Left ventricle myocardium superior (tissue), 1 donor: Measurements from ENCODE around the gene STIMATE. TPM values are rescaled to one million over a fixed set of nuclear protein-coding genes. Genes with fewer than 3 reads are reported as not detected.

Experiments used
- ATAC-seq: fragments of 200-7000 bp; cut with Tn5 transposase; one replicate; pipeline ENCODE4 v1.9.1; 2020; ENCODE audit warnings: mild to moderate bottlenecking, moderate library complexity
- DNase-seq: peaks from one replicate; pipeline ENCODE4 v3.0.0-alpha.2; 2020
- intact Hi-C: fragments of 100-400 bp; cut with micrococcal nuclease; formaldehyde crosslinking; loops from one replicate; pipeline ENCODE4 v1.11.0; 2022
- long read RNA-seq: library from polyadenylated mRNA; unstranded; transcript quantifications from one replicate; pipeline ENCODE4 v2.0.0, GENCODE V29; 2021
- total RNA-seq: library from RNA; stranded (reverse); fragmentation: NEBNext Ultra II Directional; extraction: Animal tissue kit (Norgen Biotek cat#: 25700); gene quantifications from one replicate; pipeline ENCODE4 v1.2.1, GENCODE V29; 2021
- donor health status: DM: no; HTN: yes; CAD: no; lungs with severe emphysema.

Gene STIMATE
- 9.0 TPM for total RNA-seq
- long read RNA-seq, full-length matches to known transcripts, result 10 of 19 reads
- long read RNA-seq, partial matches to known transcripts, result 0 of 19 reads
- long read RNA-seq, other reads (novel, unspliced or antisense), result 9 of 19 reads

DNA sequence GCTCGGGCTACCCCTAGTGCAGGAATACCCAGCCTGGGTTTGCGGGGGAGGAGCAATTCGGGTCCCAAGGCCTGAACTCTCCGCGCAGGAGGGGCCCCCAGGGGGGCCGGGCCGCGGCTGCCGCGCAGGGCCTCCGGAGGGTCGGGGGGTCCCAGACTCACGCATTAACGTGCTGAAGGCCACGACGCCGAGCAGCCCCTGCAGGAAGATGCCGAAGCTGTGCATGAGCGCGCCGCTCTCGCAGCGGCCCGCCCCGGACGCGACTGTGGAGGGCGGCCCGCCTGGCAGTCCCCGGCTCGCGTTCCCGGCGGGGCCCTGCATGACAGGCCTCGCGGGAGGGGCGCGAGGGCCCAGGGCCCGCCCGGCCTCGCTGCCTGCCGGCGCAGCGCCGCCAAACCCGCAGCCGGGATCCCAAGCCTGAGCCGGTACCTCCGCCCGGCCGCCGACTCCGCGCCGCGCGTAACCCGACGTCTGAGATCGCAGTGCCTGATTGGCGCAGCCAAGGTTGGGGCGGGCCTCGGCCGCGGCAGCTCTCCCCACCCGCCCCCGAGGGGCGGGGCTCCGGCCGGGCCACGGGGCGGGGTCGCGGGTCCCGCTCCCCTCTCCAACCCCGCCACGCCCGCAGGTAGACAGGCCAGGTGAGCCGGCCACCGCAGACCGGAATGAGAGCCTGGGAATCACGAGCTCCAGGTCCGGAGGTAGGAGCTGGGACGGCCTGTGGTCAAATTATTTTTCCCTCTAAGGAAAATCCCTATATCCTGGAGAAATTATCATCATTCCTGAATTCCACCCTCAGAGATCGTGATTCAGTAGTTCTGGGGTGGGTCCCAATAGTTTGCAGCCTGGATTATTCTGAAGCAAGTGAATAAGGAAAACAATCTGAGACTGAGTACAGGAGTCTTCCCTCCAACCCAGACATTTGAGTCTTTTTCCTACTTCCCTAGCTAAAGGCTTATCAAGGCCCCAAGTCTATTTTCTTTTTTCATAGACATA, at the start of gene STIMATE:
Gene STIMATE (minus strand): TSS at position 419 of the 993 bp plus-strand sequence. CDS start 98 bp downstream, at position 321.
- intact Hi-C loops, result no loop called here
- ATAC-seq, result peak; percentile 99
- peak; percentile 95 for DNase-seq

DNA sequence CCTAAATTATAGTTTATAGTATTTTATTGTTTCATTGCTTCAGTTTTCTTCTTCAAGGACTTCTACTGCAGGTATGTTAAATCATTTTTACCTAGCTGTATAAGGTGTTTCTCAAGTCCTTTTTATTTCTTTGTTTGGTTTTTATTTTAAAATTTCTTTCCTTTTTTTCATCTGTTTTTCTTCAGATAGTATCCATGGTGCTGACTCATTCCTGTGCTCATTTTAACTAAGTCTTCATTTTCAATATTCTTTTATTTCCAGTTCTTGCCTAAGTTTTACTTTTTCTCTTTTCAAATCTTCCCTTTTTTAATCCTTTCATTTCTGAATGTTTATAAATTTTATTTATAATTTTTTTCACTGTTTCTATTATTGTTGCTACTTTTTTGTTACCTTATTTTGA, 42.3 kb upstream of the STIMATE start:
- ATAC-seq, result no peak
- DNase-seq, result no peak
- intact Hi-C loops, result no loop called here

DNA sequence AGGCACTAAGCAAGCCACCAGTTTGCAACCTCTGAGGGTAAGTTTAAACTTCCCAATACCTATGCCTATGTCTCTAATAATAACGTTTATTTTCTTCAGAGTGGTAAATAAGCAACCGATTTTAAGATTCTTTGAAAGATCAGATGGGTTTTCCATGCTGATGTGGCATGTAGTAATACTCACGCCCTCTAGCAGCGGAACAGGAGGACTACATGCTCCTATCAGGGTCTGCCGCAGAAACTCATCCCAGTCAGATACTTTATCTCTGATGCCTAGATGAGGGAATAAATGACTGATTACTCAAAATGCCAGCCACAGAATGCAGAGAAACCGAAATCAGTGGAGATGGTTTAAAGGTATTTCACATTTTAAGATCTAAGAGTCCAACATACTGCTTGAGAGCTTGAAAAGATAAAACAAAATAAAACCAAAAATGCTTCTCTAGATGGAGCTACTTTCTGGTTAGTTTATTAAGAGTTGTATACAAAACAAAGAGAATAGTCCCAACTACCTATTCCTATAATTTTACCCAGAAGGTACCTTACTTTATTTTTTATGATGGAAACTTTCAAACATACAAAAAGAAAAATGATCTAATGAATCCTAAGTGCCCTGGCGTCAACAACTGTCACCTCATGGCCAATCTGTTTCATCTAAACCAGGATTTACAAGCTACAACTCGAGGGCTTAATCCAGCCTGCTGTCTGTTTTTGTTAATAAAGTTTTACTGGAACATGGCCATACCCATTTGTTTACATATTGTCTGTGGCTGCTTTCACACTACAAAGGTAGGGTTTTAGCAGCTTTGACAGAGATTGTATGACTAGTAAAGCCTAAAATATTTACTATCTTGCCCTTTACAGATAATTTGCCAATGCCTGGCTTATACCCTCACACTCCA, 37.5 kb upstream of the STIMATE start:
- DNase-seq (no peak), ATAC-seq (peak; percentile 78)
- intact Hi-C loops, result no loop called here

DNA sequence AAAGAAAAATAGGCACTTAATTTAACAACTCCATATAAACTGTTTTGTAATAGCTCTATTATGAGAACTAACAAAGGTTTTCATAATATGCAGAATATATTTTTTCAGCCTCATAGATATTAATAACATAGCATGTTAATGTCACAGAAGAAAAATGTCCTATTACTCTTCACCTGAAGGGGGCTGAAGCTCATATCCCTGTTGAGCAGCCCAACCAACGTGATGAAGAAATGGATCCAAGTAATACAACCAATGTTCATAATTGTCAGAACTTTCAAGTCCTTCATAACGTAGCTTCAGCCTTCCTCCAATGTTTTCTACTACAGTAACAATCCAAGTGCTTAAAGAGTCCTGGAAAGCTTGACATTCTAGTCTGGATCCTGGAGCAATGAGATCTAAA, 34.5 kb upstream of the STIMATE start:
- ATAC-seq, result no peak
- DNase-seq, result no peak
- intact Hi-C loops, result no loop called here

DNA sequence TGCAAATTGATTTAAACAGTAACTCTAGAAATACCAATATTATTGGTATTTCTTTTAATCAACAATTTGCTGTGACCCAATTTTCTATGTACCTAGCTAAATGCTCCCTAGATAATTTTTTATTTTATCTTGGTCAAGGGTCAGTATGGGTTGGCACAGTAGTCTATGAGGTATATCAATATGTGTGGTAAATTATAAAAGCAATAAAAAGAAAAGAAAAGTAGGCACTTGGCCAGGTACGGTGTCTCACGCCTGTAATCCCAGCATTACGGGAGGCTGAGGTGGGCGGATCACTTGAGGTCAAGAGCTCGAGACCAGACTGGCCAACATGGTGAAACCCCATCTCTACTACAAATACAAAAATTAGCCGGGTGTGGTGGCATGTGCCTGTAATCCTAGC, 34.0 kb upstream of the STIMATE start:
- intact Hi-C loops, result no loop called here
- DNase-seq (no peak), ATAC-seq (no peak)

DNA sequence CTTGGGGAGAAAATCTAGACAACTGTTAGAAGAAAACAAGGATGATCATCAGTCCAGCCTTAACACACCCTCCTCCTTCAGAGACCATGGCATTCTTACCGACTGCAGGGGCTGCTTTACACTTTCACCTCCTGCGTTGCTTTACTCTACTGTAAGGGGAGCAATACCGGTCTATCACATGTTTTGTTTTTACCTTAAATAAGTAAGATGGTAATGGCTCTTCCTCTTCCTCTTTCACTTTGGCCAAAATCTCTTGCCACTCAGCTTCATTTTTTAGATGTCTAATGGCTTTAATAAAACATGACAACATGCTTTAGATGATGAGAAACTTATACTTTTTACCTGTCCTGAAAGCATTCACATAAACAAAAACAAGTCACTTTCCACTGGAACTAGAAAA, 33.4 kb upstream of the STIMATE start:
- ATAC-seq, result no peak
- no peak for DNase-seq
- intact Hi-C loops, result no loop called here

DNA sequence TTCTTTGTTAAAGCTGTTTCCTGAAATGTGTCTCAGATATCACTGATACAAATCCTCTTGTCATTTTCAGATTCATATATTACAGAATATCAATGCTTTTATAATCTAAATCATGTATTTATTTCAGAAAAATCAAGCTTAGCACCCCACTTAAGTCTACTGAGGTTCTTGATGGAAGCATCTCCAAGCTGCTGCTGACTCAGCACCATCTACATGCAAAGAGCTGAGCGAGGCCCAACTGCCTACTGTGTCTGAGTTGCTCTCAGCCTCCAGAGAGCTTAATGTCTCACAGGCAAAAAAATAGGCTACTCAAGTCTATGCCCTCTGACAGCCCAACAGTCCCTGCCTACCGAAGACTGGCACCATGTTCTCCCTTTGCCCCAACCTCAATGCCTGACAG, 29.2 kb upstream of the STIMATE start:
- no peak for ATAC-seq
- intact Hi-C loops, result no loop called here
- no peak for DNase-seq

DNA sequence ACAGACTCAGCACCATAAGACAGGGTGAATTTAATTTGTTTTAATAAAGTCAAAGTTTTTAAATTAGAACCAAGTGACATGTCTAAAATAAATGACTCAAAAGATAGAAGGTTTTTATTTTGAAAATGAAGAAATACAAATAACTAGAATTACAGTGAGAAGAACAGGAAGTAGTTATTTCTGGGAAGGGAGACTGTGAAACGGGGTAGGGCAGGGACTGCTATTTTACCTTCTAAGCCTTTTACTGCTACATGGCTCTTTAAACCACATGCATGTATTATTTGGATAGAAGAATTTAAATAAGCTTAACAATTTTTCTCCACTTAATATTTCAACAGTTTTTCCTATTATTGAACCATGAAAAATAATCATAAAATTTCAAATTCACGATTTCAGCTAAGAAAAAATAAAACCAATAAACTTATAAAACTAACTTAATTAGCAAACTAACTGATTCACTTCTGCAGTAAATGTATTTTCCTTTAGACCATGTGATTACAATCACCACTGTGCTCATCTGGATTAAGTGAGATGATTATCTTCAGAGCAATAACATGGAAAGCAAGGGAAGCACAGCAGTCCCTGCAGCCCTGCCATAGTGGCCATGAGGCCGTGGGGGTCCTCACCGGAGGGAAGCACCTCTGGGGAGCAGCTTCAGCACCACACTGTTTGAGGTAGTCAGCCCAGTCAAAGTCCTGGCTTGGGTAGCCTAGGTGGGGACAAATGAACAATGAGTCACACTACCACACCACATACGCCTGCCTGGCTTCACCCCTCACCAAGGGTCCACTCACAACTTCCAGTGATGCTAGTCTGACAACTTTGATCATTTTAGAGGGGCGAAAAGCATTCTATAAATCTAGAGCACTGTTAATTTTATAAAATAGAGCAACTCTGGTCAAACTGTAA, 28.3 kb upstream of the STIMATE start:
- intact Hi-C loops, result no loop called here
- ATAC-seq (no peak), DNase-seq (no peak)

DNA sequence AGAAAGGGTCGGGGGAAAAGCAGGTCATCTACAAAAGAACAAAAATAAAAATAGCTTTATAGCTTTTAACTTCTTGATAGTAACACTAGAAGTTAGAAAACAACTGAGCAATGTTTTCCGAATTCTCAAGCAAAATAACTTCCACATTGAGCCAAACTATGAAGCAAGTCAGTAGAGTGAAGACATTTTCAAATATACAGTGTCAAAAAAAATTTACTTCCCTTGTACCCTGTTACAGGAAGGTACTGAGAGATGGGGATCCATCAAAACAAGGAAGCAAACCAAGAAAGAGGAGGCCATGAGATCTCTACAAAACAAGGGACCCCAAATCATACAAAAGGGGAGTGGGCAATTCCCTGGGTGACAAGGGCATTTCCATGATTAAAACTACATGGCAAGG, 26.6 kb upstream of the STIMATE start:
- ATAC-seq (no peak), DNase-seq (no peak)
- intact Hi-C loops, result no loop called here

DNA sequence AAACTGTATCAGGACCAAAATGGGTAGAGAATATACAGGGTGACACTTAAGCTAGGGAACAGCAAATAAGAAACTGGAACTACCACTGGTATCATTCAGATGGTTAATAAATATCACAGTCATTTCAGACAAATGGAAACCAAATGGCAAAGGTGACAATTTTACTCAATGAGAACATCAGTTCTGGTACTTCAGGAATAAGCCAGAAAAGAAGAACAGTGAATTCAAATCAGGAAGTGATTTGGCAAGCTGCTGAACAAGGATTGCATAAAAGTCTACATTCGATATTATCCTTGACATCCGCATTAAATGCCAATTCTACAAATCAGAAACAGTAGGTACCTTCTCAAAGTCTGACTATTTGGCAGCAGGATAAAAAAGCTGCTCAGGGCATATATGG, 23.5 kb upstream of the STIMATE start:
- intact Hi-C loops, result no loop called here
- no peak for DNase-seq
- no peak for ATAC-seq

DNA sequence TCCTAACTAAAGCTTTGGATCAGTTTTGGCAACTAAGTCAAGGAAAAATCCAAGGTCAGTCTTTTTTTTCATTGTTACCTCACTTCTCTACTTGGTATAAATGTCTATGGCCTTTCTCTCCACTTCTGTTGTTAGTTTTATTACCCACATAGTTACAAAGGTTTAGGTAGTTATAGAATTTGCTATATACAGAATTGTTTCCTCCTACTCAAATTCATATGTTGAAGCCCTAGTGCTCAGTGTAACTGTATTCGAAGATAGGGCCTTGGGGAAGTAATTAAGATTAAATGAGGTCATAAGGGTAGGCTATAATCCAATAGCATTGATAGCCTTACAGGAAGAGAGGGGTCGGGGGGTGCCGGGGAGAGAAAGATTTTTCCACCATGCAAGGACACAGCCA, 19.7 kb upstream of the STIMATE start:
- DNase-seq, result no peak
- no peak for ATAC-seq
- intact Hi-C loops, result no loop called here

DNA sequence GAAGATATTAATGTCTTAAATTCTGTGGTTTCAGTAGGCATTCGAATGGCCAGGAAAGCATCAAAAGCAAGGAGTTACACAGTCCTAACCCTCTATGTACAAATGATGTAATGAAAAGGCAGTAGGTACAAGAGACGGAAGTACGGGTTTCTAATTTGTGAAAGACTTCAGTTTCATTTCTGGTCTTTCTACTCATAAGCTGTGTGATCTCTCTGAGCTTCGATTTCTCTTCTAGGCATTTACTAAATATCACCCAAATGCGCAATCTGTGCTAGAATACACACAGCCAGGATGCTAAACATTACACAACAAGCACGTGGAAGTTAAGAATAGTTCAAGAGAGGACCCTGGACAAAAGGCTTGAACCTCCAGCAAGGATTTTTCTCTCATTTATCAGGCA, 17.9 kb upstream of the STIMATE start:
- ATAC-seq (no peak), DNase-seq (no peak)
- intact Hi-C loops, result no loop called here

DNA sequence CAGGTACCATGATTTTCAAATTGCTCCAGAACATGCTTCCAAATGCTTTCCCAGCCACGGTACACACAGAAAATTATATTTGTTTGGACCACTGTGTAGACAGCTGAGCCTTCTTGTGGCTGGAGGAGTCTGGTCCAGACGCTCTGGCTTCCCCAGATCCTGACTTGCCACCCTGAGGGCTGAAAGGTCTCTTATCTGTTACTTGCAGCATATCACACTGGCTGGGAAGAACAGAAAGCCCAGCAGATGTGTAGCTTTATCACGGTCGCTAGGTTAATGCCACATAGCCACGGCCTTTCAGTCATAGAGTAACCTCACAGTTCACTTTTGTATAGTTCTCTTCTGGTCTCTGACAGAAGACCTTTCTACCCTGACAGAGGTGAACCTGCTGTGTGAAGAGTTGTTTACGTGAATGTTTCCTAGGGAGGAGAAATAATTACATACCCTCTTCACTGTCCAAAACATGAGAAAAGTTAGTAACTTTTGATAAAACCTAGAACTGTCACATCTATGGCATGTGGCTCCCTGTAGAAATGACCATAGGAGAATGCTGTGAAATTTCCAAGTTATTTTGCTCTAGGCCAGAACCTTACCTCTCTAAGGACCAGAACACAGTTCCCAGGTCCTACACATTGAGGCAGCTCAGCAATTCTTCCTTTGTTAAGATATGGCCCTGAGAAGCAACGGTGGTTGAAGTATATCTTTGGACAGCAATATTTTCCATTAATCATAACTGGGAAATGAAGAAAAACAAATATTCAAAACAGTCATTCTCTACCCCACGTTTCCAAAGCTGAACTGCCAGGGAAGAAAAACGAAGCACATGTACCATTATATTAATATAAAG, 15.8 kb upstream of the STIMATE start:
- ATAC-seq (peak; percentile 40), DNase-seq (no peak)
- intact Hi-C loops, result no loop called here

DNA sequence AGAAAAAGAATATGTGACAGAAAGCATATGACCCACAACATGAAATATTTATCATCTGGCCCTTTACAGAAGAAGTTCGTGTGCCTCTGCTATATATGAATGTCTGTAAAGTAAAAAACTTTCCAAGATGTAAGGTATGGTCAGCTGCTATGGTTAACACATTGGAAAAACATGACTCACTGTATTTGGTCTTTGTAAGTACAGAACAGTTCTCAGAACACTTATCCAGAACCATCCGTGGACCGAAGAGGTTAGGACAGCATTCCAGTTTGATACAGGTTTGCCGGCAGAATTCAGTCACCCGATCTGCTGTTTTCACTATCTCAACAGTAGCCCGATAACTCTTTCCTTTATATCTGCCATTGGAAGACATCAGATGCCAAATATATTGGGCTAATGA, 13.5 kb upstream of the STIMATE start:
- ATAC-seq, result no peak
- DNase-seq, result no peak
- intact Hi-C loops, result no loop called here

DNA sequence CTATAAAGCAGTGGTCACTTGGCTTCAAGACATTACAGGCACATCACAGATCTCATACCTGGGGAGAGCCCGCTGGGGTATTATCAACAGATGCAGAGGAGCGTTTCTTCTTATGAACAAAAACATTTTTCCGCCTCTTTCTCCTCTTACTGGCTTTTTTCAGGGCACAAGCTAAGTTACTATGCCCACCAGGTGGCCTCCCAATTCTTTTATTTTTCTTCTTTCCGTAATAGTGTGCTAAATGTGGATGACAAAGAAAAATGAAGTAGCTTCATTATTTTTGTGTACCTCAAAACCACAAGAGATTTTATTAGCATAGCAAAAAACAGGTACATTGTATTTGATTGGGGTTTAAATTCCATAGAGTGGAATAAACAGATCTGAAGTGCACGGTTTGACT, 10.1 kb upstream of the STIMATE start:
- ATAC-seq, result no peak
- no peak for DNase-seq
- intact Hi-C loops, result no loop called here

DNA sequence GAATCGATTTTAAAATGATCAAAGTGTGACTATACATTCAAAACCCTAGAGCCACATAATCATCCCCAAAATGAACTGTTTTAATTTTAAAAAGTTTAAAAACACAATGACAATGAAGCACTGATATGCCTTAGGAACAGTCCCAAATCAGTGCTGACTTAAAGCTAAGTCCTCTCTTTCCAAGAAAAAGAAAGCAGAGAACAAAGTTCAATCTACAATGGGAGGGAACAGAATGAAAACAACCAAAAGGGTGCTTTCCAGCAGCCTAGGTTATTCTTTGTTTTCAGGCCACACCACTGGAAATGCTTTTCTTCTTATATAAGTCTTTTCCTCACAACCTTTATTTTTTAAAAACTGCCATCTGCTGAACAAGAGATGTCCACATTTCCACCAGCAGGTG, 7.2 kb upstream of the STIMATE start:
- intact Hi-C loops, result no loop called here
- DNase-seq (no peak), ATAC-seq (no peak)

DNA sequence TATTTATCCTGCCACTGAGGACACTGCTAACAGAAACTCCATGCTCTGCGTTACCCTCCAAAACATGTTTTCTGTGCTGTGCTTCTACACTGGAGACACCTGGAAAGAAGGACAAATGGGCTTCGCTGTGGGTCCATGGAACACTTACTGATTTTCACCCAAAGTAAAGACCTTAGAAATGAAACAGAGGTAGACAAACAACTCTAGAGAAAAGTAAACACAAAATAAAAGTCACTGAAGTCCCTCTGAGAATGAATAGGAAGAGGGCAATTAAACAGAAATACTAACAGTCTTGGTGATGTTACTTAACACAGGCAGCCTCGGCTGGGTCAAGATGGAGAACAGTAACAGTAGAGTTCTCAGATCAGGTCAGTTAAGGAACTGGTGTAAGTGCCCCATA, 6.7 kb upstream of the STIMATE start:
- intact Hi-C loops, result no loop called here
- DNase-seq (no peak), ATAC-seq (no peak)

DNA sequence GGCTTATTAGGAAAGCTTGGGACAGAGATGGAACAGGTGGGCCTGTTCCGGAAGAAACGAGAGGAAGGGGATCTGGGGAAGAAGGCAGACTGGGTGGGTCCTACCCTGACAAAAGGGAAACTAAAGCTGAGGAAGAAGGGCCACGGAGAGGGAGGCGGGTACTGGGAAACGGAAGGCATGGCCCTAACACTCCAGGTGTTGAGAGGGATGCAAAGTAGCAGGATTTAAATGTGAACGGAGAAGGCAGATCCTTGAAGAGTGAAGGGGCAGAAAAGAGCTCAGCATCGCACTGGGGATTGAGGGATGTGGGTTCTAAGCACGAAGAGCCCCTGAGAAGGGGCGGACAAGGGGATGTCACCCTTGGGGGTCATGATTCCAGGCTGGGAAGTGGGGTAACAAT, 735 bp downstream of the STIMATE start:
- intact Hi-C loops, result no loop called here
- ATAC-seq (no peak), DNase-seq (no peak)
